Loucy (cell line): ENCODE measurements around the gene ACAA1.
A peak's percentile ranks its signal among the peaks of the same experiment; 100 is the strongest.
"Not testable (repeated sequence)": the region's sequence is repeated elsewhere in the genome, so short reads cannot be mapped to it uniquely, and the experiment has no call there.

ENCODE experiments used
- H2AFZ ChIP-seq: fragments of 200-600 bp; sonication (generic); 2 replicates; pipeline ENCODE4 v1.6.0; 2016; ENCODE audit warnings: antibody characterized with exemption, mild to moderate bottlenecking, low read length, moderate library complexity
- H3F3A ChIP-seq: fragments of 200-600 bp; 2 replicates; pipeline ENCODE4 v1.6.0; 2016; ENCODE audit warnings: antibody characterized with exemption, low read depth, mild to moderate bottlenecking
- H3K27me3 ChIP-seq: fragments of 200-600 bp; sonication (generic); 2 replicates; pipeline ENCODE4 v1.6.1; 2014; ENCODE audit warnings: low read length, mild to moderate bottlenecking; ENCODE audit not compliant: insufficient read depth, poor library complexity, severe bottlenecking
- H3K36me3 ChIP-seq: fragments of 200-600 bp; sonication (generic); 2 replicates; pipeline ENCODE4 v1.6.1; 2016; ENCODE audit warnings: low read length; ENCODE audit not compliant: insufficient read depth
- H3K4me1 ChIP-seq: fragments of 200-600 bp; sonication (generic); 2 replicates; pipeline ENCODE4 v1.5.1; 2014; ENCODE audit warnings: low read length, mild to moderate bottlenecking; ENCODE audit not compliant: insufficient read depth, poor library complexity, severe bottlenecking
- H3K4me2 ChIP-seq: fragments of 200-600 bp; sonication (generic); 2 replicates; pipeline ENCODE4 v1.6.0; 2014; ENCODE audit warnings: antibody characterized with exemption, low read length, low read depth, mild to moderate bottlenecking; ENCODE audit not compliant: poor library complexity, severe bottlenecking
- H3K4me3 ChIP-seq: fragments of 200-600 bp; sonication (generic); 2 replicates; pipeline ENCODE4 v1.5.1; 2014; ENCODE audit warnings: low read length, mild to moderate bottlenecking, mixed read lengths; ENCODE audit not compliant: poor library complexity, severe bottlenecking
- H3K79me2 ChIP-seq: fragments of 200-600 bp; sonication (generic); 2 replicates; pipeline ENCODE4 v1.6.1; 2014; ENCODE audit warnings: low read length; ENCODE audit not compliant: insufficient read depth
- H3K9ac ChIP-seq: fragments of 200-600 bp; sonication (generic); 2 replicates; pipeline ENCODE4 v1.6.0; 2014; ENCODE audit warnings: mild to moderate bottlenecking, low read depth, low read length, moderate library complexity; ENCODE audit not compliant: poor library complexity, severe bottlenecking
- H3K9me2 ChIP-seq: fragments of 200-600 bp; sonication (generic); replicated peaks from 2 replicates; pipeline ENCODE4 v1.6.1; 2016; ENCODE audit warnings: low read depth, low read length, mixed read lengths
- H3K9me3 ChIP-seq: fragments of 200-600 bp; sonication (generic); 2 replicates; pipeline ENCODE4 v1.6.1; 2014; ENCODE audit warnings: mild to moderate bottlenecking, antibody characterized with exemption, low read length, low read depth; ENCODE audit not compliant: insufficient read depth
- H4K20me1 ChIP-seq: fragments of 200-600 bp; sonication (generic); 2 replicates; pipeline ENCODE4 v1.6.0; 2014; ENCODE audit warnings: antibody characterized with exemption, low read length, mild to moderate bottlenecking; ENCODE audit not compliant: insufficient read depth, poor library complexity, severe bottlenecking
- EZH2phosphoT487 ChIP-seq: fragments of 200-600 bp; IDR thresholded peaks from 2 replicates; pipeline ENCODE4 v1.6.1; 2018; ENCODE audit warnings: antibody characterized with exemption, mild to moderate bottlenecking, moderate library complexity, borderline replicate concordance
- TF ChIP-seq, protein P1 (sequence below): fragments of 200-600 bp; sonication (generic); conservative IDR thresholded peaks from 2 replicates; pipeline ENCODE4 v1.5.1; 2014; ENCODE audit warnings: mild to moderate bottlenecking, antibody characterized with exemption, low read length

ACAA1 gene

DNA sequence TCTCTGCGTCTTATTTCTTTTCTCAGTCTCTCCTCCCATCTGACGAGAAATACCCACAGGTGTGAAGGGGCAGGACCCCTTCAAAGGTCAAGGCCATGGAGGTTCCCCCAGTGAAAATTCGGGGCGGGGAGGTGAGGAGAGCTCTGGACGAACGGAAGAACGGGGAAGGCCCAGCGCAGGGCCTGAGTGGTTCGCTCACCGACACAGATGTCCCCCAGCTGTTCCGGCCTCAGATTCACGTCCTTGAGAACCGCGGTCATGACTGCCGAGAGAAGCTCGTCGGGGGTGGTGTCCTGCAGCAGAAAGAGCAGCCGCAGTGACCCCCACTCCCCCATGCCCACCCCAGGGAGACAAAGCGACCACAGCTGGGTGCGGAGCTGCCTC is 542 bp downstream of the ACAA1 start:
- Histone ChIP-seq H4K20me1 (peaks cover 31% of the 10 kb centered on the region), H3K36me3 (peaks cover 1% of the 10 kb centered on the region; the same call in 1 of the 2 replicates), H3K27me3 (no peaks in the 10 kb centered on the region), H3K79me2 (peaks cover 67% of the 10 kb centered on the region), H3K9me2 (no peaks in the 10 kb centered on the region), H3K4me3 (peak overlapping the region; percentile 81), H3K9me3 (no peaks in the 10 kb centered on the region), H3F3A (no peaks in the 10 kb centered on the region), H3K4me2 (peak overlapping the region; percentile 92), H3K4me1 (peaks cover 45% of the 10 kb centered on the region), H3K9ac (peak overlapping the region; percentile 86), H2AFZ (peak overlapping the region; percentile 53)
- no peak for TF ChIP-seq EZH2phosphoT487
- TF ChIP-seq, protein P1, sequence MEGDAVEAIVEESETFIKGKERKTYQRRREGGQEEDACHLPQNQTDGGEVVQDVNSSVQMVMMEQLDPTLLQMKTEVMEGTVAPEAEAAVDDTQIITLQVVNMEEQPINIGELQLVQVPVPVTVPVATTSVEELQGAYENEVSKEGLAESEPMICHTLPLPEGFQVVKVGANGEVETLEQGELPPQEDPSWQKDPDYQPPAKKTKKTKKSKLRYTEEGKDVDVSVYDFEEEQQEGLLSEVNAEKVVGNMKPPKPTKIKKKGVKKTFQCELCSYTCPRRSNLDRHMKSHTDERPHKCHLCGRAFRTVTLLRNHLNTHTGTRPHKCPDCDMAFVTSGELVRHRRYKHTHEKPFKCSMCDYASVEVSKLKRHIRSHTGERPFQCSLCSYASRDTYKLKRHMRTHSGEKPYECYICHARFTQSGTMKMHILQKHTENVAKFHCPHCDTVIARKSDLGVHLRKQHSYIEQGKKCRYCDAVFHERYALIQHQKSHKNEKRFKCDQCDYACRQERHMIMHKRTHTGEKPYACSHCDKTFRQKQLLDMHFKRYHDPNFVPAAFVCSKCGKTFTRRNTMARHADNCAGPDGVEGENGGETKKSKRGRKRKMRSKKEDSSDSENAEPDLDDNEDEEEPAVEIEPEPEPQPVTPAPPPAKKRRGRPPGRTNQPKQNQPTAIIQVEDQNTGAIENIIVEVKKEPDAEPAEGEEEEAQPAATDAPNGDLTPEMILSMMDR = no peak

DNA sequence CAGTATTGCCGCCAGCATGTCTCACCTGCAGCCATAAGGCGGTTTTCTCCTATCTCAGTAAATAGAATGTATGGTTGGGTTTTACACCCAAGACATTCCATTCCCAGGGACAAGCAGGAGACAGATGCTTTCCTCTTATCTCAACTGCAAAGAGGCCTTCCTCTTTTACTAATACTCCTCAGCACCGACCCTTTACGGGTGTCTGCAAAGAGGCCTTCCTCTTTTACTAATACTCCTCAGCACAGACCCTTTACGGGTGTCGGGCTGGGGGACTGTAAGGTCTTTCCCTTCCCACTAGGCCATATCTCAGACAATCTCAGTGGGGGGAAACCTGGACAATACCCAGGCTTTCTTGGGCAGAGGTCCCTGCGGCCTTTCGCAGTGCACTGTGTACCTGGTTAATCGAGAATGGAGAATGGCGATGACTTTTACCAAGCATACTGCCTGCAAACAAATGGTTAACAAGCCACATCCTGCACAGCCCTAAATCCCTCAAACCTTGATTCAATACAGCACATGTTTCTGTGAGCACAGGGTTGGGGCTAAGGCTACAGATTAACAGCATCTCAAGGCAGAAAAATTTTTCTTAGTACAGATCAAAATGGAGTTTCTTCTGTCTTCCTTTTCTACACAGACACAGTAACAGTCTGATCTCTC is 1.2 kb downstream of the ACAA1 start:
- not testable (repeated sequence) for H2AFZ ChIP-seq, H3K36me3 ChIP-seq

DNA sequence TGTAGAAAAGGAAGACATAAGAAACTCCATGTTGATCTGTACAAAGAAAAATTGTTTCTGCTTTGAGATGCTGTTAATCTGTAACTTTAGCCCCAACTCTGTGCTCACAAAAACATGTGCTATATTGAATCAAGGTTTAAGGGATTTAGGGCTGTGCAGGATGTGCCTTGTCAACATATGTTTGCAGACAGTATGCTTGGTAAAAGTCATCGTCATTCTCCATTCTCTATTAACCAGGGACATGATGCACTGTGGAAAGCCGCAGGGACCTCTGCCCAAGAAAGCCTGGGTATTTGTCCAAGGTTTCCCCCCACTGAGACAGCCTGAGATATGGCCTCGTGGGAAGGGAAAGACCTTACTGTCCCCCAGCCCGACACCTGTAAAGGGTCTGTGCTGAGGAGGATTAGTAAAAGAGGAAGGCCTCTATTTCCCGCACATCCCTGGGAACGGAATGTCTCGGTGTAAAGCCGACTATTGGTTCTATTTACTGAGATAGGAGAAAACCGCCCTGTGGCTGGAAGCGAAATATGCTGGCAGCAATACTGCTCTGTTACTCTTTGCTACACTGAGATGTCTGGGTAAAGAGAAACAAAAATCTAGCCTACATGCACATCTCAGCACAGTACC is 2.3 kb downstream of the ACAA1 start:
- Histone ChIP-seq H3K4me3 (peak overlapping the region; percentile 81), H3K9ac (peak overlapping the region; percentile 86), H3K4me2 (peak overlapping the region; percentile 92), H3K79me2 (peaks cover 50% of the 10 kb centered on the region), H4K20me1 (peaks cover 29% of the 10 kb centered on the region), H3K4me1 (peaks cover 37% of the 10 kb centered on the region)
- H3K27me3 ChIP-seq, H2AFZ ChIP-seq, H3F3A ChIP-seq, H3K9me3 ChIP-seq, H3K36me3 ChIP-seq, H3K9me2 ChIP-seq: not testable (repeated sequence)

More for the DNA sequence above, 1.2 kb downstream of the ACAA1 start:
- H3K79me2 ChIP-seq = peaks cover 62% of the 10 kb centered on the region
- H3K4me1 ChIP-seq = peaks cover 45% of the 10 kb centered on the region
- H3K9ac ChIP-seq = peak overlapping the region; percentile 86
- H3K9me2 ChIP-seq, H3F3A ChIP-seq, H3K9me3 ChIP-seq, H3K27me3 ChIP-seq: not testable (repeated sequence)
- peaks cover 35% of the 10 kb centered on the region for H4K20me1 ChIP-seq
- H3K4me2 ChIP-seq = peak overlapping the region; percentile 92
- peak overlapping the region; percentile 81 for H3K4me3 ChIP-seq

DNA sequence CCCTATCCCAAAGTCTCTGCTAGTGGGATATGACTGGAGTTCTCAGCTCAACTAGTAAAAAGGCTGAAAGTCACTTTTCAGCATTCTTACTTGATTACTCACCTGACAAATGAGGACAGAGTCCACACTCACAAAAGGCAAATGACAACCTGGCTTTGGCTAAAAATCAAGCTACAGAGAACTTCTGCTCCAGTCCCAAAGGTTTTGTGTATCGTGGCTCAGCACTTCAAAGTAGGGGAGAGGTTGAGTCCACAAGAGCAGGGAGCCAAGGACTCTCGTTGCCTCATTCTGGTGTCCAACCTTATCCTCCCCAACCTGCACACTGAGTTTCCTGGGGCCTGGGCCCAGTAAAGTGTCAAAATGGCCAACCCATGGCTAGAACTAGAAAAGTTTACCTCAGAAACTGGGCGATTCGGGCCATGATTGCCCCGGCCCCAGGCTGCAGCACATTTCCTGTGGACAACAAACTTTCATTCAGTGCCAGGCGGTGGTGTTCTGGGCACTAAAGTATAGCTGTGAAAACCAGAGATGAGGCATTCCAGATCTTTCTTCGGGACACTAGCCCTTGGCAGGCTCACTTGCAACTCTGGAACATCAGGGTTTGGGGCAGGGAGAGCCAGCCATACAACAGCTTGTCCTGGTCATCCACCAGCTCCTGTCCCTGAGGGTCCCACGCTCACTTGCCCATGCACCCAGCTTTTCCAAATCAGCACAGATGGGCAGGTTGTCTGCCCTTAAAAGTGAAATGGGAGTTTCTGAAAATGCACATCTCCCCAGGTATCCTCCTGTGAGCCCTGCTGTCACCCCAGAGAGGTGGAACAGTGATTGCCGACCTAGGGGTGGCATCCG is 3.1 kb downstream of the ACAA1 start:
- Histone ChIP-seq H3K9me2 (no peaks in the 10 kb centered on the region), H3K36me3 (peaks cover 18% of the 10 kb centered on the region; the same call in 1 of the 2 replicates), H3K4me1 (peaks cover 29% of the 10 kb centered on the region), H3K27me3 (no peaks in the 10 kb centered on the region), H3K9me3 (no peaks in the 10 kb centered on the region), H2AFZ (no peak overlapping the region), H3F3A (no peaks in the 10 kb centered on the region), H3K79me2 (peaks cover 42% of the 10 kb centered on the region), H3K9ac (peak overlapping the region; percentile 11), H3K4me3 (no peak overlapping the region), H4K20me1 (peaks cover 26% of the 10 kb centered on the region), H3K4me2 (peak overlapping the region; percentile 9)
- TF ChIP-seq, protein P1 = no peak
- no peak for TF ChIP-seq EZH2phosphoT487
